HG02623 (cell line): Measurements from ENCODE around the gene CDH4.
"Not testable (repeated sequence)": the region's sequence is repeated elsewhere in the genome, so short reads cannot be mapped to it uniquely, and the experiment has no call there.

Experiments
- ATAC-seq: cut with Tn5 transposase; IDR thresholded peaks from one replicate; pipeline ENCODE4 v1.9.1; 2021; ENCODE audit warnings: moderate library complexity; ENCODE audit not compliant: unreplicated experiment

CDH4 gene

DNA sequence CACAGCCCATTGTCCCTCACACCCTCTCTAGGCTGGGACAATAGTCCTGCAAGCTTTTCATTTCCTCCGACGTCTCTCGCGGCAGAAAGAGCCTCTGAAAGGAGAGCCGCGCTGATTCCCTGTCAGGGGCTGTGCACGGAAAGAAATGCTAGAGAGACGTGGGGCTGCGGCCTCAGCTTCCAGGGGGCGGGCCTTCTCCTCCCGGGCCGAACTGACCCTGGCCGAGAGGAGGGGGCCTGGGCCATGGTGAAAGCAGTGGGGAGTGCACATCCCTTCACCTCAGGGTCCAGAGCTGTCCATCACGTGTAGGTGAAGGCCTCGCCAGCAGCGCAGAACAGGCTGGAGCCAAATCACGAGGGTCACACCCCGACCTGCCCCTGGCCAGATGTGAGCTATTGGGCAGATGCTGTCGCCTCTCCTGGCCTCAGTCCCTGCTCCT, 593.2 kb downstream of the CDH4 start:
- no peak for ATAC-seq

DNA sequence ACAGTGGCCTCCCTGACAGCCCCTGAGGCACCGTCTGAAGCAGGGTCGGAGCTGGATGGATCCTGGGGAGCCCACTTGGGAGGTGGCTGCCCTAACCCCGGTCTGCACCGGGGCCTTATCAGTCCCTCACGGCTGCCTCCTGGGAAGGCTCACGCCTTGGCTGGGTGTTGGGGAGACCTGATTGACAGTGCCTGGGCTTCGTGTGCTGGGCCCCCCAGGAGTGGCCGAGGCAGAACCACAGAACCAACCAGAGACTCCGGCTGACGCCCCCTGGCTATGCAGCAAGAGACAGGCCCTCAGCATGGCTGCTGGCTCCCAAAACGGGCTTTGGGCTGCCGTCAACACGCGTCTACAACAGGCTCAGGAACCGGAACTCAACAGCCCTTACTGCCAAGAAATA, 594.0 kb downstream of the CDH4 start:
- ATAC-seq, result no peak

DNA sequence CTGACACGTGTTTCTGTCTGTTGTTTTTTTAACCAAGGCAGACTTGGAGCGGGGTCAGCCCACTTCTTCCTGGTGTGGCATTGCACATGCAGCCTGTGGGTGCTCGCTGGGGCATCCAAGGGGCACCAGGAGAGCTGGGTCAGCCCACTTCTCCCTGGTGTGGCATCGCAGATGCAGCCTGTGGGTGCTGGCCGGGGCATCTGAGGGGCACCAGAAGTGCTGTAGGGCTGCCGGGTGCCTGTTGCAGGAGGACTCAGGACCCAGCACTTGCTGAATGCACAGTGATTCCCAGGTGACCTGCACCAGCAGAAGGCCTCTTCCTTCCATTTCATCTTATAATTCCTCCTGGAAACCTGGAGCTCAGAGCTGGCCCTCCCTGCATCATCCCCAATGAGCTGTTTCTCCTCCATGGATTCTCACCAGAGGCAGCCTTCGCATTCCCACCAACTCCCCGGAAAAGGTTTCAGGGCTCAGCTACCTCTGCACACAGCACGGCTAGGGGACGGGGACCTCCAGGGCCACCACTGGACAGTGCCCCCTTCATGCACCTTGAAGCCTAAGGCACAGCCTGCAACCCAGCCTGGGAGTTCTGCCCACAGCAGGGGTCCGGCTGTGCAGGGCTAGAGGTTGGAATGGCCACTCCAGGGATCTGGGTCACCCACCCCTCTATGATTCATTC, 594.8 kb downstream of the CDH4 start:
- no peak for ATAC-seq

DNA sequence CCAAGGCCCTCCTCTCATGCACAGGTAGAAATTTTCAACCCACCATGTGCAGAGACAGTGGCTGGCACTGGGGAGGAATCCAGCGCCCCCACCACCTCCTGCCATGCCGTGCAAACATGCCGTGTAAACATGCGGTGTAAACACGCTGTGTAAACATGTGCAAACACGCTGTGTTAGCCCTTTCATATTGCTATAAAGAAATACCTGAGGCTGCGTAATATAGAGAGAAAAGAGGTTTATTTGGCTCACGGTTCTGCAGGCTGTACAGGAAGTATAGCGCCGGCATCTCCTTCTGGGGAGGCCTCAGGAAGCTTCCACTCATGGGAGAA, 595.3 kb downstream of the CDH4 start:
- no peak for ATAC-seq

DNA sequence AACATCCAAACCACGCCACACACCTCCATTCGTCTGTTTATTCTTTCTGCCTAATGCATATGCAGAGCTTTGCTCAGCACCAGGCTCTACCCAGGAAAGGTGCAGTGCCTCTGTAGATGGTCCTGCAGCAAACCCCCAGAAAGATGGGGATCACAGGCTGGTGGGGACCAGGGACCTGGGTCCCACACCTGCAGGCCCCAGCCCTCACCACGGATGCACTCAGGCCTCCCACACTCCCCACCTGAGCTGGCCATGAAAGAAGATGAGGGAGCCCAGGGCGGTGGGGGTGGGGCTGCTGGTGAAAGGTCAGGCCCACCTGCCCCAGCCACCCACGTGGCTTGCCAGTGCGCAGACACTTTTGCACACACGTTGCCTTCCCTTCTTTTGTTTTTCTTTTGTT, 595.9 kb downstream of the CDH4 start:
- no peak for ATAC-seq

DNA sequence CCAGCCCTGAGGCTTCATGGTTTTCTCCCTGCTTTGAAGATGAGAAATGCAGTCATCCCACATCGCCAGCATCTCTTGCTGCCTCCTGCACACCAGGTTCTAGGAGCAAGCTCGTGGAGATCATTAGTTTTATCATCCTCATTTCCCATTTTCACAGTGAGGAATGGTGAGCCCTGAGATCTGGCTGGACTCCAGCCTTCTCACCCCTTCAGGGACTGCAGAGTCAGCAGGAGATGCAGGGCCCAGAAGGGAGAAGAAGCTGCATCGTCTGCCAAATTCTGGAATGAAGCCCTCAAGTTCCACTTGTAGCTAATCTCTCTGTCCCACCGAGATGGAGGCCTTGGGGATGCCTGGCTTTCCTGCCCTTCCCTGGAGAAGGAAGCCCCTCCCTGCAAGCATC, 596.8 kb downstream of the CDH4 start:
- ATAC-seq, result no peak

DNA sequence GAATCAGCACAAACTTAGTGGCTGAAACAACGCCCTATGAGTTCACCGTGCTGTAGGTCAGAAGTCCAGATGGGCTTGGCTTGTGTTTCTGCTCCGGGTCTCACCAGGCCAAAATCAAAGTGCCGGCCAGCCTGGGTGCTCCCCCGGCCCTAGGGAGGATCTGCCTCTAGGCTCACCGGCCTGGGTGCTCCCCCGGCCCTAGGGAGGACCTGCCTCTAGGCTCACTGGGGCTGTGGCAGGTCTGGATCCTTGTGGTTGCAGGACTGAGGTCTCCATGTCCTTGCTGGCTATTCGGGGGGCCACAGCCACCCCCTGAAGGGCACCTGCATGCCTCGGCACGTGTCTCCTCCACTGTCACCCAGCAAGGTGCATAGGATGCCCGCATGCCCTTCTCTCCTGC, 597.3 kb downstream of the CDH4 start:
- ATAC-seq, result no peak

DNA sequence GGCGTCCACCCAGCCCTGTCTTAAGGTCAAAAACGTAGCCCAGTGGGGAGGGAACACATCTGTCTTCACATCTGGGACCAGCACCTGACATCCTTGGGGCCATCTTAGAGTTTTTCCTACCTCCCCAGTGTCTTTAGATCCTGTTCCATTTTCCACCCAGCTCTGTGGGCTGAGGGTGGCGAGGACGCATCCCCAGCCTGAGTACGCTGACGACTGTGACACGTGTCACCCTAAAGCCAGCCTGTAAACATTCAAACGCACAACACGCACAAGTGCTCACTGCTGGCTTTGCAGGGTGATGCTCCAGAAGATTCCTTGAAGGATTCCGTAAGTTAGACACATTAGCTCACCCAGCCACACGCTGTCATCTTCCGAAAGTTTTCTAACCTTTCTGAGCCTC, 597.8 kb downstream of the CDH4 start:
- no peak for ATAC-seq

DNA sequence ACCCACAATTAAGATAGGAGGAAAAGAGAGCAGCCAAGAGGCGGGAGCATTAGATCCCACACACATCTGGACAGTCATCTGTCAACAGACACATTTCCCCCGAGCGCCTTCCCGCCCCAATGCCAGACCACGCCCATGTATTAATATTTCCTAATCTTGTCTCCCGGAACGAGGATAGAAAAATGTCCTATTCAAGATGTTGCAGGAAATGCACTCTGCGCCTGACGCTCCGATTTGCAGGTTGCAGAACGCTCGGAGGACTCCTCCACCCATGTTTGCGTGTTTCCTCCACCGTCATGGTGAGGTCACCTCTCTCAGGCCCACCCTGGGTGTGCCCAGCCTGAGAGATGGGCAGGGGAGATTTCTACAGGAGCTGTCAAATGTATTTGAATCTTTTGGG, 598.4 kb downstream of the CDH4 start:
- no peak for ATAC-seq

DNA sequence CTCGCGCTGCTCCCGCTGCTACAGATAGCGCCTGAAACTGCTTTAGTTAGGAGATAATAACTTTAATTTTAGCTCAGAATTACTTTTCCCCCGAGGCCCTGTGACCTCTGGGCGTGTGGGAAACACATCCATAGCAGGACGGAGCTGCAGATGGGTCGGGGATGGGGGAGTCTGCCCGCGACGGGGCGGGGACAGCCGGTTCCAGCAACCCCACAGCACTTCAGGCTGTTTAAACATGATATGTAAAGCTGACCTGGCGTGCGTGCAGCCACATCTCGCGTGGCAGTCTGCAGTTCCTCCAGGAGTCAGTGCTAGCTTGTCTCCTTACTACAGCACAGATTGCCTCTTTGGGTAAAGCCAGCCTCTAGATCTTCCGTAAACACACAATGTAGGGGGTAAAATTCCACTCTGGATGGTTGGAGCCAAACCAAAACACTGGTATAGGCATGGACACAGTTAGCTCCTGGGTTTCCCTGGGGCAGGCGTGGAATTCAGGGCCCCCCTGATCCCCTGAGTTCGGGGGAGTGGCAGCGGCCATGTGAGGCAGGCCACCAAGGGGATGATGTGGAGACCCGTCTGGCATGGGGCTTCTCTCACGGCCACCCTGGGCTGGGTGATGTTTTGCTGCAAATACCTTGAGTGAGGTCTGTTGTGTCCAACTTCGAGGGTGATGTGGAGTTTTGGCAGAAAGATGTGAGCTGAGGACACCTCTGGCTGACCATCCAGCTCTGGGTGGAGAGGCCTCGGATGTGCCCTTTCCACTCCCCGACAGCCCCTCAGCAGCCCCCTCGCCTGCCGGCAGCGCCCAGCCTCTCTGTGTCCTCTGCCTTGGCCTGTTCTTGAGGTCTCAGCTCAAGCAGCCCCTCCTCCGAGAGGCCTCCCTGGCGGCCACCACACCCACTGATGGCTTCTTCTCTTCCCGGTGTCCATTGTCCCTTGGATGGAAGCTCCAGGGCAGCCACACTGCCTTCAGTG, 599.2 kb downstream of the CDH4 start:
- ATAC-seq, result no peak

DNA sequence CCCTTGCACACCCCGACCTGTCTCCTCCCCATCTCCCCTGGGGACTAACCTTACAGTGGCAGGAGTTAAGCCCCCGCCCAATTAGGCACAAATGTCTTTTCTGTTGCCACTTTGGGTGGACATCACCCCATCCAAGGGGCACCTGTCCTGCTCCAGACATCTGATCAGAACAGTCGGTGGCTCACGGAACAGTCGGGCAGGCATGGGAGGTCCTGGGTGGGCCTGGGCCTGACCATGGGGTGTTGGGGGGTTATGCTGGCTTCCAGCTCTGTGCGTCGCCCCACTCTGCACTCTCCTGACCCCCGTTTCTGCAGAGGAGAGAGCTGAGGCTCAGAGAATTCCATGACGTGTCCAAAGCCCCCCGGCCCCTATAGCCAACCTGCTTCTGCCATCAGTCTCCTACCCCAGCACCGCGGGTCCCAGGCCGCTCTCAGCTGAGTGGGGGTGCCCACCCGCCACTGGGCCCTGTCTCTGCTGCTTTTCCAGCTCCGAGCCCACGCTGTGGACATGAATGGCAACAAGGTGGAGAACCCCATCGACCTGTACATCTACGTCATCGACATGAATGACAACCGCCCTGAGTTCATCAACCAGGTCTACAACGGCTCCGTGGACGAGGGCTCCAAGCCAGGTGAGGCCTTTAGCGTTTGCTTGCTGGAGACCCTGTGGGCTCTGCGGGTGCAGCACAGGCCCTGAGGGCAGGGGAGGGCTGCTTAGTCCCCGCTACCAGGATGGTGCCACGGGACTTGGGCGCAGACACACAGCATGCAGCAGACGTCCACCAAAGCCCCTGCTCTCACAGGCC, 600.4 kb downstream of the CDH4 start:
- ATAC-seq, result no peak

DNA sequence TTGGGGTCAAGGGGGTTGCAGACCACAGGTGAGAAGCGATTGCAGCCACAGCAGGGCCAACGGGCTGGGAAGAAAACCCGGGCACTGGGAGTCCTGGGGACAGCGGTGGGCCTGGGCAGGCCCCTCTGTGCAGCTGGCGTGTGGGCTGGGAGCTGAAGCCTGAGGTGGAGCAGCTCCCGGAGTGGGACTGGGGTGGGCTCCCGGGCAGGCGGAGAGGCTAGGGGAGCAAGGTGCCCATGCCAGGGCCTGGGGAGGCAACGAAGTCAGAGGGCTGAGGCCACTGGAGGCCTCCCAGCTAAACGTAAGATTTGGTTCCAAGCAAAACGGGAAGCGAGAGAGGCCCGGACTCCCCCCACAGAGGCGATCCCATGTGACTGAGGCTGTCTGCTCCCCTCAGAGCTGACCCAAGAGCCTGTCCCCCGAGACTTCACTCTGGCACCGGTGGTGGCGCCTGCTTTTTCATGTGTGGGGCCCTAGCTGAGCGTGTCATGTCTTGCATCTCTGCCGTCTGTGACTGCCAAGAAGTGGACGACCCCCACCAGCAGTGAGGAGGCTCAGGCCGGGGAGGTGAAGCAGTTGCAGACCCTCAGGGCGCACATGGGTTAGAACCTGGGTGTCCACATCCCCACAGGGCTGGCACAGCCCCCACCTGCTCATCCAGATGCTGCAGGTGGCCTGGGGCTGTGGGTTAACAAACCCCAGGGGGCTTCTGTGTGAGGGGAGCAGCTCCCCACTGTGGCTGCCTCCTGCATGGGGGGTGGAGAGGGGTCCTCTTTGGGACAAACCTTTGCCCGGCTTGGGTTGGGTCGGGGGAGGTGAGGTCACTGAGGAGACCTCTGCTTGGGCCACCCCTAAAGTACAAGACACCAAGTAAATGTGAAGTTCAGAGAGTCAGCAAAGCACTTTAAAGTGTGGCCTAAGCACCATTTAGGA, 601.3 kb downstream of the CDH4 start:
- no peak for ATAC-seq

DNA sequence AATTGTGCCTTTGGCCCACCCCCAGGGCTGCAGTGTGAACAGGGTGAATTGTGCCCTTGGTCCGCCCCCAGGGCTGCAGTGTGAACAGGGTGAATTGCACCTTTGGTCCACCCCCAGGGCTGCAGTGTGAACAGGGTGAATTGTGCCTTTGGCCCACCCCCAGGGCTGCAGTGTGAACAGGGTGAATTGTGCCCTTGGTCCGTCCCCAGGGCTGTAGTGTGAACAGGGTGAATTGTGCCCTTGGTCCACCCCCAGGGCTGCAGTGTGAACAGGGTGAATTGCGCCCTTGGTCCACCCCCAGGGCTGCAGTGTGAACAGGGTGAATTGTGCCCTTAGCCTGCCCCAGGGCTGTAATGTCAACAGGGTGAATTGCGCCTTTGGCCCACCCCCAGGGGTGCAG, 602.5 kb downstream of the CDH4 start:
- ATAC-seq, result not testable (repeated sequence)

DNA sequence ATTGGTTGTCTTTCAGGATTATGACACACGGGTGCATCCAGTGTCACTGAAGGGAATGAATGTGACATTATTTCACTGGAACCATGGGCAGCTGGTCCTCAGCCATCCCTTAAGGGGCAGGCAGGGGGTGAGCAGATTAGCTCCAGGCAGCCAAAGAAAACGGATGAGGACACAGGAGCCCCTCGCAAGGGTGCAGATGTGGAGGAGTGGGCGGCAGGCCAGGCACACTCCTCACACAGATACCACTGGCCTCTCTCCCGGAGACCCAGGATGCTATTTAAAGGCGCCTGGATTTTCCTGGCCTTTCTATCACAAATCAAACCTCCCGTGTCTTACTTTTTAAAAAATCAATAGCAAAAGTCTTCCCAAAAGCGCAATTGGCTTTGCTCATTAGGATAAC, 603.2 kb downstream of the CDH4 start:
- ATAC-seq, result no peak

DNA sequence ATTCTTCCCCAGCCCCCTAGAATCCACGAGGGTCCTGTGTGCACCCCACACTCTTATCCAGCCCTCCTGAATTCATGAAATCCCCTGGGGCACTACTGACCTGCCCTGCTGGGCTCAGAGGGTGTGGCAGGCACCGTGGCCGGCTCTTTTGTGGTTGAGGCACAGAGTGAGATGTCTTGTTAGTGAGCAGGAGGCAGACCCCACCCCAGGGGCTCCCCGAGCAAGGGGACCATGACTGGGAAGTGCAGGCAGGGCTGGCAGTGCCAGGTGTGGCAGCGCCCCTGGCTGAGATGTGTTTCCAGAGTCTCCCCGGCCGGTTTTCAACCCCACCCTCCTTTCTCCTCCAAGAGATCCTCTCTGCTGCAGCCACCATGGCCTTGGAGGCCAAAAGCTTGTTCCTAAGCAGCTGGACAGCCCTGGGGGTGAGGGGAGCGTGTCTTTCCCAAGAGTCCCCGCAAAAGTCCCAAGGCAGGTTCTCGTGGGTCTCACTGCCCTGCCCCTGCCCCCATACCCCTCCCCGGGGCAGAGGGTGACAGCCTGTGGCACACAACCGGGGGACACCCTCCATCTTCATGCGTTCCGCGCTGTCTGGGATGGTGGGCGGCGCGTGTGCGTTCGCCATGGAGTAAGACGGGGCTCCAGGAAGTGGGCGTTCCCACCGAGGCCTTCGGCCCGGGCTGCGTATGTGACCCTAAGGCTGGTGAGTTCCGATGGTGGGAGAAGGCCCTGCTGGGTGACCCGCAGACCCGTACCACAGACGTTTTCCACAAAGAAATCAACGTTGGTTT, 604.8 kb downstream of the CDH4 start:
- ATAC-seq, result no peak

DNA sequence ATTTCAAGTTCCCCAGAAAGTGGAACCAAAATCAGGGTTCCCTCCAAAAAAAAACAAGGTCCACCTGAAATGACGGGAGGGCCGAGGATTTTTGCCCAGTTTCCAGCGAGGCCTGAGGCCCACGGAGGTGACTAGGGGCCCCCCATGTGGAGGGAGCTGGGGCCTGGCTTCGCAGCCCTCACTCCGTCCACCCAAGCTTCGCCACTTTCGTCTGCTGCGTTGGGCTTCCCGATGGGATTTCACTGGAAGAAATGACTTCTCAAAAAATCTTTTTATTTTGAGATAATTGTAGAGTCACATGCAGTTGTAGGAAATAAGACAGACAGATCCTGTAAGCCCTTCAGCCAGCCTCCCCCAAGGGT, 605.3 kb downstream of the CDH4 start:
- no peak for ATAC-seq

DNA sequence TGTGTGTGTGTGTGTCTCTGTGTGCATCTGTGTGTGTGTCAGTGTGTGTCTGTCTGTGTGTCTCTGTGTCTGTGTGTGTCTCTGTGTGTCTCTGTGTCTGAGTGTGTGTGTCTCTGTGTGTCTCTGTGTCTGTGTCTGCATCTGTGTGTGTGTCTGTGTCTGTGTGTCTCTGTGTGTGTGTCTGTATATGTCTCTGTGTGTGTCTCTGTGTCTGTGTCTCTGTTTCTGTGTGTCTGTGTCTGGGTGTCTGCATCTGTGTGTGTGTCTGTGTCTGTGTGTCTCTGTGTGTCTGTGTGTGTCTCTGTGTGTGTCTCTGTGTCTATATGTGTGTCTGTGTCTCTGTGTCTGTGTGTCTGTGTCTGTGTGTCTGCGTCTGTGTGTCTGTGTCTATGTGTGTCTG, 605.8 kb downstream of the CDH4 start:
- no peak for ATAC-seq

DNA sequence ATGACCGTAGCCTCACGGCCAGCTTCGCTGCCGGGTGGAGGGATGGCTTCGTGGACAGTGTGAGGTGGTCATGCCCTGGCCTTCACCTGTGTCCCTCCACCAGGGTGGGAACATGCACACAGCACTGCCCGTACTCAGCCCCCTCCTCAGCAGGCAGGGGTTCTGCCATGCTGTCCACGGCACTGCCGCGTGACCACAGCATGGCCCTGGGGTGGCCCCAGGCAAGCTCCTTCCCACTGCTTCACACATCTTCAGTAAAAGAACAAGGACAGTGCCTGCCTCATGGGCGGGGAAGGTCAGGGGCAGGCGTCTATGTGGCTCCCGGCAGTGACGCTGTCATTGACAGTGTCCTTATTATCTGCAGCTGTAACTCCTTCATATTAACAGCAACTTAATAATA, 607.7 kb downstream of the CDH4 start:
- no peak for ATAC-seq

DNA sequence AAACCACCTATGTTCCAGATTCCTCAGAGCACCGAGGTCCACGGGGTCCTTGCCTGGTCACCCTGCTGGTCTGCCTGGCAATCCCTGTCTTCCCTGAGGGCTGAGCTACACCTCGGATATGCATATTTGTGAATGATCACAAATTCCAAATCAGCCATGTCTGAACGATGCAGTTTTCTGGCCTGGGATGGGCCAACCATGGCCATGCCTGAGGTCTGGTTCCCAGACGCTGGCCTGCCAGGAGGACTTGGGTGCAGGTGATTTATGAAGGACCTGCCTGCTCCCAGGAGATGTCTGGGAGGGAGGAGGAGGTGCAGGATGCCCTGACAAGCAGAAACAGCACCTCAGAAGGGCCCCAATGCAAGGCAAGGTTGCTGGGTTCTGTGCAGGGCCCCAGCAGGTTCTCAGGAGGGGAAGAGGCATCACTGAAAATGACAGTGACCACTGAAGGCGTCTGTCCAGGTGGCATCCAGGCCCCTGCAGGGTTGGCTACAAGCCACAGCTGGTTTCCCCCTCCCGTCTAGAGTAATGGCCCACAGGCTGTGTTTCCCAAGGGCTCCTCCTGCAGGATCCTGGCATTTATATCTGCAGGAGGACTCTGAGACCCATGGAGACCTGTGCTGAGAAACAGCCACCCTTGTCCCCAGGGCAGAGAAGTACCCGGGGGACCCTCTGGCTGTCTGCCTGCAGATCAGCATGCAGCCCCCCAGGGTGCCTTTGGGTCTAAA, 608.4 kb downstream of the CDH4 start:
- ATAC-seq, result no peak
